Measurements from ENCODE around the gene TRIP13. TPM values are rescaled to one million over a fixed set of nuclear protein-coding genes. Genes with fewer than 3 reads are reported as not detected.
"Not testable (repeated sequence)": the region's sequence is repeated elsewhere in the genome, so short reads cannot be mapped to it uniquely, and the experiment has no call there.

TRIP13 gene
- total RNA-seq, 2 donors from 2014 or later: 0.20 to 0.93 TPM

DNA sequence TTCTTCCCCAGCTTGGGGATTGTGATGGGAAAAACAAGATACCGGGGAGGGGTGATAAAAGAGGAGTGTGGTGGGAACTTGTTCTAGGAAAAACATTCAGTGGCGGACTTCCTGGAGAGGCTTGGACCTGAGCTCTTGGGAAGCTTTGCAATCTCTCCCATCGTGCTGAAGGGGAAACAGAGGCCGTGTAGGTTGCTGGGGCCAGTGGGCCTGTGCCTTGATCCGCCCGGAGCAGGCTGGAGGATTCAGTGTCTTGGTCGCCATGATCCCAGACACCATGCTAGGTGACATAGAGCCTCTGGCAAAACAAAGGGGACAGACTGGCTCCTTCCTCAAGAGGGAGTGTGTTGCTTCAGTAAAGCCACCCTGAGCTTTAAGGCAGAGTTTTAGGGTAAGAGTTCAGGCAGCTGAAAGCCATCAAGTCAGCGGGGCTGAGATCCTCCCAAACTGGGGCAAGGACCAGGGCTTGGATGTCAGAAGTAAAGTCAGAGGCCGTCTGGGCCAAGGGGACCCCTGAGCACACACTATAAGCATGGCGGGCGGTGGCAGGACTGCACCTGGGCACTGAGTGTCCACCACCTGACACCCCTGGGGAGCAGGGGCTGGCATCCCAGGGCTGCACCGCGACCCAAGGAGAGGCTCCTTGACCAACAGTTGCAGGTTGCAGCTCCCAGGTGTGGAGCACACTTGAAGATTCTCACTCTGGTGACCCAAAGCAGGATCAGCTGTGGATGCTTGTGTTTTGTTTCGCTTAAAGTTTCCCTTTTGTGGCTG lies 44.7 kb downstream of the TRIP13 start:
- DNase-seq (ENCODE audit: low spot score): no peak
- TF ChIP-seq, protein P1, sequence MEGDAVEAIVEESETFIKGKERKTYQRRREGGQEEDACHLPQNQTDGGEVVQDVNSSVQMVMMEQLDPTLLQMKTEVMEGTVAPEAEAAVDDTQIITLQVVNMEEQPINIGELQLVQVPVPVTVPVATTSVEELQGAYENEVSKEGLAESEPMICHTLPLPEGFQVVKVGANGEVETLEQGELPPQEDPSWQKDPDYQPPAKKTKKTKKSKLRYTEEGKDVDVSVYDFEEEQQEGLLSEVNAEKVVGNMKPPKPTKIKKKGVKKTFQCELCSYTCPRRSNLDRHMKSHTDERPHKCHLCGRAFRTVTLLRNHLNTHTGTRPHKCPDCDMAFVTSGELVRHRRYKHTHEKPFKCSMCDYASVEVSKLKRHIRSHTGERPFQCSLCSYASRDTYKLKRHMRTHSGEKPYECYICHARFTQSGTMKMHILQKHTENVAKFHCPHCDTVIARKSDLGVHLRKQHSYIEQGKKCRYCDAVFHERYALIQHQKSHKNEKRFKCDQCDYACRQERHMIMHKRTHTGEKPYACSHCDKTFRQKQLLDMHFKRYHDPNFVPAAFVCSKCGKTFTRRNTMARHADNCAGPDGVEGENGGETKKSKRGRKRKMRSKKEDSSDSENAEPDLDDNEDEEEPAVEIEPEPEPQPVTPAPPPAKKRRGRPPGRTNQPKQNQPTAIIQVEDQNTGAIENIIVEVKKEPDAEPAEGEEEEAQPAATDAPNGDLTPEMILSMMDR (IDR thresholded peaks at IDR 0.05): no peak
- H3K4me1 ChIP-seq: no peaks in the 10 kb centered on the region

DNA sequence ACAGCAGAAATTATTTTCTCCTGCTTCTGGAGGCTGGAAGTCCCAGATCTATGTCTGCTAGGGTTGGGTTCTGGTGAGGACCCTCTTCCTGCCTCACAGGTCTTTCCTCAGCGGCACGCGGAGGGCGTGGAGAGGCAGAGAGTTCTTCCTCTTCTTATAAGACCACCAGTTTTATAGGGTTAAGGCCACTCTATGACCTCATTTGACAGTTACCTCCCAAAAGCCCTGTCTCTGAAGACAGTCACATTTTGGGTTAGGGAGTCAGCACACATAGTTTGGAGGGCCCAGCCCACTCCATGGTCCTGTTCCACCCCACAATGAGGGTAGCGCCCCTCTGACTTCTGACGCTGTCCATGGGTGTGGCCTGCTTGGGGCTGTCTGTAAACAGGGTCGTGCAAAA lies 46.7 kb downstream of the TRIP13 start:
- DNase-seq (ENCODE audit: low spot score): no peak
- TF ChIP-seq, protein P1 (IDR thresholded peaks at IDR 0.05): no peak
- Histone ChIP-seq H3K4me3 (no peak overlapping the region), H3K27ac (no peak overlapping the region), H3K4me1 (no peaks in the 10 kb centered on the region), H3K9me3 (no peaks in the 10 kb centered on the region), H3K27me3 (no peaks in the 10 kb centered on the region), H3K36me3 (no peaks in the 10 kb centered on the region)

More for the DNA sequence above, 44.7 kb downstream of the TRIP13 start:
- Histone ChIP-seq H3K9me3 (no peaks in the 10 kb centered on the region), H3K27ac (no peak overlapping the region), H3K27me3 (no peaks in the 10 kb centered on the region), H3K36me3 (no peaks in the 10 kb centered on the region), H3K4me3 (no peak overlapping the region)

DNA sequence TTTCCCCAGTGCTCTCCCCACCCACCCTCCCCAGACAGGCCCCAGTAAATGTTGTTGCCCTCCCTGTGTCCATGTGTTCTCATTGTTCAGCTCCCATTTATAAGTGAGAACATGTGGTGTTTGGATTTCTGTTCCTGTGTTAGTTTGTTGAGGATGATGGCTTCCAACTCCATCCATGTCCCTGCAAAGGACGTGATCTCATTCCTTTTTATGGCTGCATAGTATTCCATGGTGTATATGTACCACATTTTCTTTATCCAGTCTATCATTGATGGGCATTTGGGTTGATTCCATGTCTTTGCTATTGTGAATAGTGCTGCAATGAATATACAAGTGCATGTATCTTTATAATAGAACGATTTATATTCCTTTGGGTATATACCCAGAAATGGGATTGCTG lies 48.1 kb downstream of the TRIP13 start:
- not testable (repeated sequence) for H3K9me3 ChIP-seq; DNase-seq (ENCODE audit: low spot score); H3K27ac ChIP-seq; H3K4me1 ChIP-seq; H3K36me3 ChIP-seq; H3K4me3 ChIP-seq; H3K27me3 ChIP-seq

DNA sequence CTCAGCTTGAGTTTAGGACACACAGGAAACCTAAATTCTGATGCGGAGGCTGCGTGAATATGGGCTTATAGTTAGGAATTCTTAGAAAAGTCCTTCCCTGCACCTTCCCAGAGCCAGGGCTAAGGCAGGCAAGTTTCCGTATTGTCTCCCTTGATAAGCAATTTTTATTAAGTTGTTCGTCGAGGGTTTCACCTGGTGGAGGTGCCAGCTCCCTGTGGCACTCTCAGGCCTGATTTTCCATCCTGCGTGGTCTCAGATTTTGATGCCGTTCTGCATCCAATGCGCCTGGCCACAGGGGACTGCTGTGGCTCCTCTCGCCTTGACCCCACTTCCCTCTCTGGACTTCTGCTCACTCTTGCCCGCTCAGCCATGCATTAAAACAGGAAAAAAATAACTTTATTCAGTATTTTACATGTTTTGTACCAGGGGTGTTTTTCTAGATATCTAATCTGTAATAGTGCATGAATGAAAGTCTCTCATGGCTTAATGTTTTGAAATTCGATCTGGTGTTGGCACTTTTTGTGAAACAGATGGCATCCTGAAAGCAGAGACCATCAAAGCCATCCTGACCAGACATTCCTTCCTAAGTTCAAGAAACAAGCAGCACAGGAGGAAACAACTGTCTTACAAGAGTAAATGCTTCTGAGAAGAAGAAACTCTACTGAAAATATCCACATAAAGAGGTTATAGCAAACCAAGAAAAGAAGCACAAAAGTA lies 50.7 kb downstream of the TRIP13 start:
- Histone ChIP-seq H3K9me3 (no peaks in the 10 kb centered on the region), H3K27me3 (no peaks in the 10 kb centered on the region), H3K4me1 (peaks cover 0 to 17% of the 10 kb centered on the region in 2 donors), H3K36me3 (no peaks in the 10 kb centered on the region), H3K4me3 (no peak overlapping the region), H3K27ac (no peak overlapping the region)
- TF ChIP-seq, protein P1 (IDR thresholded peaks at IDR 0.05): no peak
- DNase-seq (ENCODE audit: low spot score): no peak

DNA sequence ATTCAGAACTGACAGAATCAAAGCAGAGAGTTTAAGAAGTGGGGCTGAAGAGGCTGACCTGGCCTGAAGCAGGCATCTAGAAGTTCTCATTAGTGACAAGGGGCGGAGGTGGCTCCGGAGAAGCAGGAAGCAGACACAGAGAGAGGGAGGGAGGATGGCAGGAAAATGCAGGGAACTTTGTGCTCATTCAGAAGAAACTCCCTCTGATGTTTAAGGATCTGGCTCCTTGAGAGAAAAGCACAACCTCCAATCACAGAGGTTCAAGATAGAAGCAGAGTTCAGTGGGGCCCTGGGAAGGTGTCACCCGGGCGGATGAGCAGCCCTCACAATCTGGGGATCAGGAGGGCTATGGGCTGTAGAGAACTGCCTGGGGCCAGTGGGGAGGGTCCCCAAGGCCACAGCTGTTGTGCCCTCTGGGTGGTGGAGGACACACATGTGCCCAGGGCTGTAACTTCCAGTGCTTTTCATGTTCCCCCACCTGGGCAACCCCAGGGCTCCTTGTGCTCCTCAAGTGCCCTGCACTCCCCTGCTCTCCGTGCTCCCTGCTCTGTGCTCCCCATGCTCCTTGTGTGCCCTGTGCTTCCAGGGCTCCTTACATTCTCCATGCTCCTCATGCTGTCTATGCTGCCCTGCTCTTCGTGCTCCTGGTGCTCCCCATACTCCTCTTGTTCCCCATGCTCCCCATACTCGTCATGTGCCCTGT lies 51.4 kb downstream of the TRIP13 start:
- Histone ChIP-seq H3K4me1 (peaks cover 0 to 17% of the 10 kb centered on the region in 2 donors), H3K4me3 (no peak overlapping the region), H3K9me3 (no peaks in the 10 kb centered on the region), H3K27me3 (no peaks in the 10 kb centered on the region), H3K36me3 (no peaks in the 10 kb centered on the region), H3K27ac (no peak overlapping the region)
- no peak for DNase-seq (ENCODE audit: low spot score)
- TF ChIP-seq, protein P1 (IDR thresholded peaks at IDR 0.05): no peak

DNA sequence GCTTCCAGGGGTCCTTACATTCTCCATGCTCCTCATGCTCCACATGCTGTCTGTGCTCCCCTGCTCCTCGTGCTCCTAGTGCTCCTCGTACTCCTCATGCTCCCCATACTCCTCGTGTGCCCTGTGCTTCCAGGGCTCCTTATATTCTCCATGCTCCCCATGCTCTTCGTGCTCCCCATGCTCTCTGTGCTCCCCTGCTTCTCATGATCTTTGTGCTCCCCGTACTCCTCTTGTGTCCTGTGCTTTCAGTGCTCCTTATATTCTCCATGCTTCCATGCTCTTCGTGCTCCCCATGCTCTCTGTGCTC lies 51.9 kb downstream of the TRIP13 start:
- DNase-seq (ENCODE audit: low spot score): no peak
- Histone ChIP-seq H3K36me3 (no peaks in the 10 kb centered on the region), H3K4me1 (peaks cover 0 to 17% of the 10 kb centered on the region in 2 donors), H3K27me3 (no peaks in the 10 kb centered on the region), H3K9me3 (no peaks in the 10 kb centered on the region), H3K27ac (no peak overlapping the region), H3K4me3 (no peak overlapping the region)
- TF ChIP-seq, protein P1 (IDR thresholded peaks at IDR 0.05): no peak
